NCI-H1092 (cell line): ENCODE data around the gene ZNF581.
A peak's percentile ranks its signal among the peaks of the same experiment; 100 is the strongest.

Experiments used
- DNase-seq: peaks from one replicate; lab custom pipeline; 2025; lab: John Stamatoyannopoulos, UW

The ZNF581 gene

DNA sequence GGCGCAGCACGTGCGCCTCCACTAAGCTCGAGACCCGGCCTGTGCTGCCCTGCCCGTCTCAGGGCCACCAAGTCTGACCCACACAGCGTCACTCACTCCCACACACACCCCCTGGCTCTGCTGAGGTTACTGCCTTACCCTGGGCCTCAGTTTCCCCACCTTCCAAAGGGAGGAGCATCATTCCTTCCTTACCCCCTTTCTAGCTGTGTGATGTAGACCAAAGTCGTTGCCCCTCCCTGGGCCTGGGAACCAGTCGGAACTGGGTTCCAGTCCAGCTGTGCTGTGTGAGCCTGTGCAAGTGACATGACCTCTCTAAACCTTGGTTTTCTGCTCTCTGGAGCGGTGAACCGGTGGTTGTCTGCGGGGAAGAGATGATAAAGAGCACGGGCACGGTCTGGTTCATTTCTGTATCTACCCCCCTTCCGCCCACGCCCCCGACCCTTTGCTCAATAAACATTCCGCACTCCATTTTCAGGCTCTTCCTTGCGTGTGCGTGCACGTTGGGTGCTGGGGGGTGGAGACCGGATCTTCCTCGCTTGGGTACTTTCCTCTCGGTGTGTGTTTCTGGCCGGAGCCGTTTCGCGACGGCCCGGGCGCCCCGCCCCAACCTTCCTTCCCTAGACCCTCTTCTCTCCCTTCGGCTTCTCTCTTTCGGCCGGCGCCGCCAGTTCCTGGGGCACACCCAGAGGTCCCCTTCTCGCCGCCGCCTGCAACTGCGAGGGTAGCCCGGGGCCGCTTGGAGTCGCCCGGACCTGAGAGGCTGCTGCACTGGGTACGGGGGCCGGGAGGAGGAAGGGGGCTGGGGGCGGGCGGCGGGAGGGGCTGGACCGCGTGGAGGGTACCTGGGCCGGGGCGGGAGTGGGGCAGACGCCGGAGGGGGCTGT is at the start of gene ZNF581:
ZNF581 (plus strand) TSS at position 647 of the 884 bp plus-strand sequence. CDS start 923 bp downstream, outside the sequence.
- DNase-seq = no peak

- no peak for DNase-seq
These were observed 48.4 kb upstream of the ZNF581 start for GRCh38 chr19:55594996-55595545.

DNA sequence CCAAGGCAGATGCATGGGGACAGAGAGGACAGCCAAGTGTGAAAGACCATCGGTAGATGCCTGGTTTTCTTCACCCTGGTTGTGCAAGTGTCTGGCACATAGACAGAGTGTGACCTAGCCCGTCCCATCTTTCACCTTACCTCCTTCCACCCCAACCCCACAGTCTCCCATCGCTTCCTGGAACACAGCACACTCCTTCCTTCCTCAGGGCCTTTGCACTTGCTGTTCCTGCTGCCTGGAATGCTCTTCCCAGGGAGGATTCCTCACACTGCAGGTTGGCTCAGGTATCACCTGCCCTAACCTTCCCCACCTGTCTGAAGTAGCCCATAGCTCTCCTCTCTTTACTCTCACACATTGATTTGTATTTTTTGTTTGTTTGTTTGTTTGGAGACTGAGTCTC is 47.1 kb upstream of the ZNF581 start:
- no peak for DNase-seq

- no peak for DNase-seq
These were observed 45.9 kb upstream of the ZNF581 start for GRCh38 chr19:55597501-55597921.

GRCh38 chr19:55598034-55598433 is 45.4 kb upstream of the ZNF581 start:
- no peak for DNase-seq

GRCh38 chr19:55598719-55599467 is 44.6 kb upstream of the ZNF581 start:
- DNase-seq = peak; percentile 79

- DNase-seq = peak; percentile 97
These were observed 44.0 kb upstream of the ZNF581 start, which contains the start of gene FIZ1 for GRCh38 chr19:55599468-55599841. FIZ1 (minus strand) TSS chr19:55599517; CDS start chr19:55597865, 1,652 bp downstream.

- peak; percentile 90 for DNase-seq
These were observed 43.4 kb upstream of the ZNF581 start, which contains the start of gene ZNF524 for GRCh38 chr19:55599842-55600661. ZNF524 (plus strand) TSS chr19:55600288; CDS start chr19:55602113, 1,825 bp downstream.

DNA sequence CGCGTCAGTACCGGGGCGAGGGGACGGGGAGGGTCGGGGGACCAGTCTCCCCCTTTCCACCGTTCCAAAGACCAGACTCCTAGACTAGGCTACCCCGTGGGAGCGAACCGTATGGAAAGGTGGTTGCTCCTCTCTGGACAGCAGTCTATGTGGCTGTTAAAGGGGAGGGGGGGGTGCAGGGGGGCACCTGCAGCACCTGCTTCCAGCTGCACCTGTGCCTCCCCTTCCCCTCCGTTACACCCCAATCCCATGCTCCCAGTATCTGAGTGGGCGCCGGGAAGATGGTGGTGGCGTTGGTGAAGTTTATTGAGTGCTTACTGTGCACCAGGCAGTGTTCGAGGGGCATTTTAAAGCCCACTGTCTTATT is 42.8 kb upstream of the ZNF581 start:
- no peak for DNase-seq

DNA sequence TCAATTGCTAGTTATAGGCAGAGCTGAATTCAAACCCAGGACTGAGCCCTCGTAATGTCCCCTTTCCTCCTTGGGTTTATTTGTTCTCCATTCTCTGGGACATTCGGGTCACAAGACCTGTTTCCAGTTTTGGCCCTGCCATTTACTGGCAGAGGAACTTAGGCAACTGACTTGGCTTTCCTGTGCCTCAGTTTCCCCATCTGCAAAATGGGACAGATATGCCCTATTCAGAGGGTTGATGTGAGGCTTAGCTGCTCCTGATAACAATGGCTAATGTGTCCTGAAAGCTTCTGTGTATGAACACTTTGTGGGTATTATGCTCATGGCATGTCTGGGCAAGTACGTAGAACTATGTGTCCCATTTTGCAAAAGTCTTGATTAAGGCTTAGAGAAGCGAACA is 42.4 kb upstream of the ZNF581 start:
- DNase-seq = no peak

DNA sequence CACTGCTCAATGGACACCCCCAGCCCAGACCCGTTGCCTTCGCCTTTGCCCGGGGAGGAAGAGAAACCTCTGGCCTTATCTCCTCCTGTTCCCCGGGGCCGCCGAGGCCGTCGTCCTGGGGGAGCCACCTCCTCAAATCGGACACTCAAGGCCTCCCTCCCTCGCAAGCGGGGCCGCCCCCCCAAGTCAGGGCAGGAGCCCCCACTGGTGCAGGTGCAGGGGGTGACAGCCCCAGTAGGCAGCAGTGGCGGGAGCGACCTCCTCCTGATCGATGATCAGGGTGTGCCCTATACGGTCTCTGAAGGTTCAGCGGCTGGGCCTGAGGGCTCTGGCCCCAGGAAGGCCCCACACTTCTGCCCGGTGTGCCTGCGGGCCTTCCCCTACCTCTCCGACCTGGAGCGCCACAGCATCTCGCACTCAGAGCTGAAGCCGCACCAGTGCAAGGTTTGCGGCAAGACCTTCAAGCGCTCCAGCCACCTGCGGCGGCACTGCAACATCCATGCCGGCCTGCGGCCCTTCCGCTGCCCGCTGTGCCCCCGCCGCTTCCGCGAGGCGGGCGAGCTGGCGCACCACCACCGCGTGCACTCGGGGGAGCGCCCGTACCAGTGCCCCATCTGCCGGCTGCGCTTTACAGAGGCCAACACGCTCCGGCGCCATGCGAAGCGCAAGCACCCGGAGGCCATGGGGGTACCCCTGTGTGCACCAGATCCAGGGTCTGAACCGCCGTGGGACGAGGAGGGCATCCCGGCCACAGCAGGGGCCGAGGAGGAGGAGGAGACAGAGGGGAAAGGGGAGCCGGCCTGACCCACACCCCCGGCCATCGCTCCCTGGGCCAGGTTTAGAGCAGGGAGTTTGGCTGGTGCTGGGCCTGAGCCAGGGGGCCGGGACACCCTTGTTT is 41.1 kb upstream of the ZNF581 start:
- DNase-seq = no peak

- DNase-seq = no peak
These were observed 40.3 kb upstream of the ZNF581 start for GRCh38 chr19:55603115-55603514.

GRCh38 chr19:55603581-55604292 is 39.7 kb upstream of the ZNF581 start:
- DNase-seq = no peak

- peak; percentile 96 for DNase-seq
These were observed 38.2 kb upstream of the ZNF581 start for GRCh38 chr19:55605207-55605636.

DNA sequence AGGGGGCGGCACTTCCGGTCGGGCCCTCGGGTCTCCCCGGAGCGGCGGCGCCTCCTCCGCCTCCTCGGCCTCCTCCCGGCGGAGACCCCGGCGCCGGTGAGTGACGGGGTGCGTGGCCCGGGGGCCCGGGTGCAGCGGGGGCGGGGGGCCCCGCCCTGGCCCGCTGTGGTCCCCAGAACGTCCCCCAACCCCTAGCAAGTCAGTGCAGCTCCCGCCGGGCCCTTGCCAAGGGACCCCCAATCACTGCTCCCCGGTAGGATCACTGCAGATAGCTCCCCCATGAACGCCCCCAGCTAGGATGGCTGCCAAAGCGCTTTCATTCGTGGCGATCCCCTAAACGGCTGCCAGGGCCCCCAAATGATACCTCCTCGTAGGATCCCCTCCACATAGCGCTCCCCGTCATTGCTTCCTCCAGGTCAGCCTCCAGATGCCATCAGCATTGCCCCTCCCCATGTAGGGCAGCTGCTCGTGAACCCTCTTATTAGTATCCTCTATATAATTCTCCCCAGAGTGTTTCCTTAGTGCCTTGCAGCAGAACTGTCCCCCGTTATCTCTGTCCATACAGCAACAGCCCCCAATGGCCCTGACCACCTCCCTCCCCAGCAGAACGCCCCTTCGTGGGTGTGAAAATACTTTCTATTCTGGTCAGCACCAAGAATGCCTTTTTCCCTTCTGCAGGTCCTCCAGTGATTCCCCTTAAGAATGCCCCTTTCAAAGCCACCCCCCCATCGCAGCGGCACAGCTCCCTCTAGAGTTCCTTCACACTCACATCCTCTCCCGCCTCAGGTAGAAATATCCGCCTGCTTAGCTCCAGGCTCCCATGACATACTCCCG is 37.6 kb upstream of the ZNF581 start, which contains the start of gene ZNF865:
ZNF865 (plus strand) TSS at position 11 of the 834 bp plus-strand sequence. CDS start 7,972 bp downstream, outside the sequence.
- peak; percentile 44 for DNase-seq

DNA sequence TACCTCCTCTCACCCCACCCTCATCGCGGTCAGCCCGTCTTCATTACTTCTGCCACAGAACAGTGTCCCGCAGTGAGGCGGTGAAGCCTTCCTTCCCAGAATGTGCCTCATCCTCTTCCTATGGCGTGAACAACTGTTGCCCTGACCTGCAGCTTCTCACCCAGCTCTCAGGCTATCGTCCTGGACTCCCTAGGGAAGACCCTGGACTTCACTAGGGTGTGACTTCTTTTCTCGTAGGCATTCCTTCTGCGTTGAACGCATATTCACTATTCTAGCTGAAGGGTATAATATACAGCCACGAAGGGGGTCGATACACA is 37.0 kb upstream of the ZNF581 start:
- no peak for DNase-seq

- DNase-seq = no peak
These were observed 36.6 kb upstream of the ZNF581 start for GRCh38 chr19:55606817-55607216.

GRCh38 chr19:55609326-55609725 is 34.1 kb upstream of the ZNF581 start:
- no peak for DNase-seq
